GM19023 (cell line): ENCODE results near the gene TOLLIP.
"Not testable (repeated sequence)": the region's sequence is repeated elsewhere in the genome, so short reads cannot be mapped to it uniquely, and the experiment has no call there.

ENCODE experiments used
- ATAC-seq: cut with Tn5 transposase; IDR thresholded peaks from one replicate; pipeline ENCODE4 v1.9.1; 2021; ENCODE audit warnings: mild to moderate bottlenecking, moderate library complexity; ENCODE audit not compliant: unreplicated experiment

Gene TOLLIP

DNA sequence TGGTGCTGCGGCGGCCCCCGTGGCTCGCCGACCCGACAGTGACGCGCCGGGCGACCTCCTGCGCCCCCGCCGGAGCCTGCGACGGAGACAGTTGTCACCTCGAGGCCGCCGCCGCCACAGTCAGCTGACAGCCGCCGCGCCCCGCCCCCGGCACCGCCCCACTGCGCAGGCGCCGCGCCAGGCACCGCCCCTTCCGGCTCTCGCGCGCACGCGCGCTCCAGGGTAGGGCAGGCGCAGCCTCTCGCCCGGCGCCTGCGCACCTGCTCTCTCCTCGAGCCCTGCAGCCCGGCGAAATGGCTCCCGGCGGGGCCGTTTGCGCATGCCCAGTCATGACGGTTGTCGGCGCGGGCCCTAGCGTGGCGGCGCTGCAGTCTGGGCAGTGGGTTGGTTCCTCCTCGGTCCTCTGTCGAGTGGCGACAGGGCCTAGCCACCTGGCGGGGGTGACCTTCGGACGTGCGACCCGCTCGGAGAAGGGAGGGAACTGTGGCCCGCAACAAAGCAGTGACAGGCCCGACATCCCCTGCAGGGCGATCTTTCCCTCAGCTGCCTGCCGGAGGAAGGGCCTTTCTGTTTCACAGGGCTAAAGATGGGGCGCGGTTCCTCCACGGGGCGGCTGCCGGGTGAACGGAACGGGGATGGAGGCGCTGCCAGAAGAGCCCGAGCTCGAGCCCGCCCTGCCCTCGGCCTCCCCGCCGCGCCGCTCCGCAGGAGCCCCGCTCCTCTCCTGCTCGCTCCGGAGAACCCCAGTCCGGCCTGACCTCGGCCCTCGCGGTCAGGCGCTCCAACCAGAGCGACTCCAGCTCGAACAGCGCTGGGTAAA is at the start of gene TOLLIP:
TOLLIP (minus strand) TSS at position 135 of the 820 bp plus-strand sequence; CDS start at position 1, 134 bp downstream.
- peak; percentile 77 for ATAC-seq

GRCh38 chr11:1358931-1359330 is 49.5 kb upstream of the TOLLIP start:
- ATAC-seq: not testable (repeated sequence)

DNA sequence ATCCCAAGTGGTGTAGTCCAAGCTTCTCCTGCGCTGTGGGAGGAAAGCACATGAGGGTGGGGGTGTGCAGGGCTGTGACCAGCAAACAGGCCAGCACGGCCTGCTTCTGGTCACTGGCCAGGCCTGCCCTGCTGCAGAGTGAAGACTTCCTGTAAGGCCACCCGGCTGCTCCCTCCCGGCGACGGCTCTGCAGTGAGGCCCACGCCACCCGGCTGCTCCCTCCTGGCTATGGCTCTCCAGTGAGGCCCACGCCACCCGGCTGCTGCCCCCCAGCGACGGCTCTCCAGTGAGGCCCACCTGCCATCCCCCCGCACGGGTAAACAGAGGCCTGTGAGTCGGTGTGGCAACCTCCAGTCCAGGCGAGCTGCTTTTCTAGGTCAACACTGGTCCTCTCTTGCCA is 48.9 kb upstream of the TOLLIP start:
- ATAC-seq: no peak

- no peak for ATAC-seq
Observed at GRCh38 chr11:1356478-1356960, 47.1 kb upstream of the TOLLIP start.

- ATAC-seq: no peak
Observed at GRCh38 chr11:1356007-1356435, 46.6 kb upstream of the TOLLIP start.

DNA sequence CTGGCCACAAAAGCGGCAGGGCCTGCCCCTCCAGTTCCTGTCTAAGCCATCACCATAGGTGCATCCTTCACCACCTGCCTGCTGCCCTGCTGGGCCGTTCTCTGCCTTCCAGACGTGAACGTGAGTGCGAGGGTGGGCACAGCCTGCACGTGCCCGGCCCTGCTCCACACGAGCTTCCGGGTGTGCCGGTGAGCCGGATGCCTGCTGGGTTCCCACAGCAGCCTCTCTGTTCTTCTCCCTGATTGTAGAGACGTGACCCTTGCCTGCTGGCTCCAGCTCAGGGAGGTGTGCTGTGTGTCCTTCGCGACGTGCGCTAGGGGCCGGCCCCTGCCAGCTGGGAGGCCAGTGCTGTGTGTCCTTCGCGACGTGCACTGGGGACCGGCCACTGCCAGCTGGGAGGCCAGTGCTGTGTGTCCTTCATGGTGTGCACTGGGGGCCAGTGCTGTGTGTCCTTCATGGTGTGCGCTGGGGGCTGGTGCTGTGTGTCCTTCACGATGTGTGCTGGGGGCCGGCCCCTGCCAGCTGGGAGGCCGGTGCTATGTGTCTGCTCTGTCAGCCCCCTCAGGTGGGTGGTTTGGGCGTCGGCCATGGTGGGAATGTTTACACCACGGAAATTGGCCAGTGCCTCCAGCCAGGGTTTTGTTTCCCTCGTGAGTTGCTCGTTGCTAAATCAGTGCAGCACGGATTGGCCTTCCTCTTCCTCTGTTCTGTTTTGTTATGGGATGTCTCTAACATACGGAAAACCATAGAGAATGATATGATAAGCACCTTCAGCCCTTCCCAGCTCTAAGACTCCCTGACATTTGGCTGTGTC is 44.9 kb upstream of the TOLLIP start:
- ATAC-seq: no peak

DNA sequence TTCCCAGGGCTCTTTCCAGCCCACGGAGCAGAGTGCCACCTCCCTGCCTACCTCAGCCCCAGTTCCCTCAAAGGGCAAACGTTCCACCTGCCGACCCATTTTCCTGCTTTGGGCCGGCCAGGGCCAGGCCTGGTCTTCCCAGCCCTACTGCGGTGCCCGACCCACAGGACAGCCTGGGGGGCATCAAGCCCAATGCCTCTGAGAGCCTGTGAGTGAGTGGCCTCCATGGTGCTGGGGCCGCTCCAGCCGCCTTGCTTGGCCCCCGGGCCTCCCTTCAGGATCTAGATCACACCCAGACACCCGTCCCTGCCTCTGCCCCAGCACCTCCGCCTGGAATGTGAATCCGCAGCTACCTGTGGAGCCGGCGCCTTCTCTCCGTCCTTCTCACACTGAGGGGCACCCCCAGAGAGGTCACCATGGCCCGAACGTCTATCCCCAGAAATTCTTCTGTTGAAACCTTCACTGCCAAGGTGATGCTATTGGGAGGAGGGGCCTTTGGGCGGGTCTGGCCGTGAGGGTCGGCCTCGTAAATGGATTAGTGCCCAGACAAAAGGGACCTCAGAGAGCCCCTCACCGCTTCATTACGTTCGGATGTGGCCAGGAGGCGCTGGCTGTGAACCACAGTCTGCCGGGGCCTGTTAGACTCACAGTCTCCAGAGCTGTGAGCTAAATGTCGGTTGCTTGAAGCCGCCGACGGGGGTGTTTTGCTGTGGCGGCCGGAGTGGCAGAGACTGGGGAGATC is 44.1 kb upstream of the TOLLIP start:
- no peak for ATAC-seq

DNA sequence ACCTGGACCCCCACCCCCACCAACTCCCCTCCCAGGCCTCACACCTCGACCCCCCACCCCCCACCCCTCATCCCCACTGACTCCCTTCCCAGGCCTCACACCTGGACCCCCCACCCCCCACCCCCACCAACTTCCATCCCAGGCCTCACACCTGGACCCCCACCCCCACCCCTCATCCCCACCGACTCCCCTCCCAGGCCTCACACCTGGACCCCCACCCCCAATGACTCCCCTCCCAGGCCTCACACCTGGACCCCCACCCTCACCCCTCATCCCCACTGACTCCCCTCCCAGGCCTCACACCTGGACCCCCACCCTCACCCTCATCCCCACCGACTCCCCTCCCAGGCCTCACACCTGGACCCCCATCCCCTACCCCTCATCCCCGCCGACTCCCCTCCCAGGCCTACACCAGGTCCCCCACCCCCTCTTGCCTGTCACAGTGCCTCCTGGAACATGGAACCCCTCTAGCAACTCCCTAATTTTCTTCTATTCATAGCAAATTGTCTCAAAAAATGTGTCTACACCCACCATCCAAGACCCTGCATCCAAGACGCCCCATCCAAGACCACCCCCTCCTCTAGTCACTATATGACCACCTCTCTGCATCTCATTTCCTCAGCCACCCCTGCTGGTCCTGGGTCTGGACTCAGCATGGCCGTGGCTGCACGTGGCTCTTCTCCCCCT is 43.4 kb upstream of the TOLLIP start:
- no peak for ATAC-seq

GRCh38 chr11:1351278-1351937 is 42.0 kb upstream of the TOLLIP start:
- no peak for ATAC-seq

DNA sequence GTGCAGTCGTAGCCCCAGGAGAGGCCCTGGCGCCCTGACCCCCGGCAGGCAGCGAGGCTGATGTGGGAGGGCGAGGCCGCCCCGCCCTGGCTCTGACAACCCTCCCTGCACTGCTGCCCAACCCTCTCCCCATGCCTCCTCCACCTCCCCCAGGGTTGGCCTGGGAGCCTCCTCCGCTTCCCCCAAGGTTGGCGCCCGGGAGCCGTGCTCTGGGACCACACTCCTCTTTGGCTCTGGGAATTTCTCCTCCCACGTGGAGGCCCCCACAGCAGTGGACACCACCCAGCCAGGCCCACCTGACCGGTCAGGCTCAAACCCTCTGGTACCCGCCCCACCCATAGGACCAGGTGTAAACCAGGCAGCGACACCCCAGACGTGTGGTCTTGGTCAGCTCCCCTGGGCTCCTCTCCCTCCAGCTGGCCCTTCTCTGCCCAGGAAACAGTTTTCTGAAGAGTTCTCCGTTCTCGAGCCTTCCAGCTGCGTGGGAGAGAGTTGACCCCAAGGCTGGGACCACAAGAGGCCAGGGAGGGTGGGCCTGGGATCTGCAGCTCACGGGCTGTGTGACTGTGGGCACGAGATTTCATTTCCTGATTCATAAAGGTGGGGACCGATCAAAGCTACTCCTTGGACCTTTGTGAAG is 40.8 kb upstream of the TOLLIP start:
- no peak for ATAC-seq

- no peak for ATAC-seq
Observed at GRCh38 chr11:1349327-1350041, 40.1 kb upstream of the TOLLIP start.

DNA sequence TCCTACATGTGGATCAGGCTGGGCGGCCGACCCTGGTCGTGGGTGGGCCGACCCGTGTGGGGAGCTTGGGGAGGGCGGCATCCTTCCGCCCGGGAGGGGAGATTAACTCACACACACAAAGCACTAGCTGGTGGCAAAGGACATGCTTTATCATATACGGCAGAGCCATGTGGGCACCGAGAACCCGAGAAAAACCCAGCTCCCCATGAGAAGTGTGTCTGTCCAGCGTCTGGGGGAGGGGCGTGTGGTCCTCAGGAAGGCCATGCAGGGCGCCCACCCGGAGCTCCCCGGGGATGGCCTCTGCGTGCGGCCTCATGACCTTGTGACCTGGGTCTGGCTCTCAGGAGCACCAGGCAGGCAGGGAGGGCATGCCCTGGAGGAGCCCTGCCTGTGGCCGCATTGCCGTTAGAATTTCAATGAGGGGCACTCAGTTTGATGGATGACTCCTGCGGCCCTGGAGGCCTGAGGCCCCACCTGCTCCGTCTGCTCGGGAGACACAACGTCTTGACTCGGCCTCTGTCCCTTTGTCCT is 39.4 kb upstream of the TOLLIP start:
- no peak for ATAC-seq

DNA sequence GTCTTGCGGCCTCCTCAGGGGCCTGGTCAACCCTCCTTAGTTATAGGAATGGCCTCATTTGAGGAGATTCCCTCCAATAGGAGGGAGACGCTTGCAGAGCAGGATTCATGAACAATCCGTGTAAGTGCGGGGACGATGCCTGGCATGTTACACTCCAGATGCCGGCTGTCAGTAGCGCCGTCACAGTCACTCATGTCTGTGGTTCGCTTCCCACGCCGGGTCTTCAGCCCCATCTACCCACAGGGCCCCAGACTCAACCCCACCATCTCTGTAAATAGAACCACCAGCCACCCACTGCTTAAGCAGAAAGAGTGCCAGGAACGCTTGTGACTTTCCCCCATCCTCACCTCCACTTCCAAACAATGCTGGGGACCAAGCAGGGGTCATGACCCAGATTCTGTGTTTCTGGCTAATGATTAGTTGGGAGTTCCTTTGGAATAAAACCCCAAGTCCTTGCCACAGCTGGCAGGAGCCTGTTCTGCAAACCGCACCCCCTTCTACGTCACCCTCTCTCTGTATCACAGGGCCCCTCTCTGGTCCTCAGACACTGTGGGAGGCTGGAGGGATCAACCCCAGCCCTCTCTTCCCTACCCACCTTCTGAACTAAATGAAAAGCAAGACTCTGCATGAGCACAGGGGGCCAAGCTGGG is 38.8 kb upstream of the TOLLIP start:
- no peak for ATAC-seq

DNA sequence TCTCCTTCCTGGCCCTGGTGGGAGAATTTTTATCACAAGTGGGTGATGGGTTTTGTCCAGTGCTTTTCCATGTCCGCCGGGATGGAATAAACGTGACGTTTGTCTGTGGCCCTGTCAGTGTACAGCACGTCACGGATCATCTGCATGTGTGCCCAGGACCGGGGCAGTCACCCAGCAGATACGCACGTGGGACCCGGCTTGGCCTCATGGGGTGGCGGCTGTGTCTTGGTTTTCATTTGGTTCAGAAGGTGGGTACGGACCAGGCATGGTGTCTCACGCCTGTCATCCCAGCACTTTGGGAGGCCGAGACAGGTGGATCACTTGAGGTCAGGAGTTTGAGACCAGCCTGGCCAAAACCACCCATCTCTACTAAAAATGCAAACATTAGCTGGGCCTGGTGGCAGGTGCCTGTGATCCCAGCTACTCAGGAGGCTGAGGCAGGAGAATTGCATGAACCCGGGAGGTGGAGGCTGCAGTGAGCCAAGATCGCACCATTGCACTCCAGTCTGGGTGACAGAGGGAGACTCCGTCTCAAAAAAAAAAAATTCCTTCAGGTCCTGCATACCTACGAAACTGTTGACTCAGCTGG is 38.1 kb upstream of the TOLLIP start:
- ATAC-seq: not testable (repeated sequence)

DNA sequence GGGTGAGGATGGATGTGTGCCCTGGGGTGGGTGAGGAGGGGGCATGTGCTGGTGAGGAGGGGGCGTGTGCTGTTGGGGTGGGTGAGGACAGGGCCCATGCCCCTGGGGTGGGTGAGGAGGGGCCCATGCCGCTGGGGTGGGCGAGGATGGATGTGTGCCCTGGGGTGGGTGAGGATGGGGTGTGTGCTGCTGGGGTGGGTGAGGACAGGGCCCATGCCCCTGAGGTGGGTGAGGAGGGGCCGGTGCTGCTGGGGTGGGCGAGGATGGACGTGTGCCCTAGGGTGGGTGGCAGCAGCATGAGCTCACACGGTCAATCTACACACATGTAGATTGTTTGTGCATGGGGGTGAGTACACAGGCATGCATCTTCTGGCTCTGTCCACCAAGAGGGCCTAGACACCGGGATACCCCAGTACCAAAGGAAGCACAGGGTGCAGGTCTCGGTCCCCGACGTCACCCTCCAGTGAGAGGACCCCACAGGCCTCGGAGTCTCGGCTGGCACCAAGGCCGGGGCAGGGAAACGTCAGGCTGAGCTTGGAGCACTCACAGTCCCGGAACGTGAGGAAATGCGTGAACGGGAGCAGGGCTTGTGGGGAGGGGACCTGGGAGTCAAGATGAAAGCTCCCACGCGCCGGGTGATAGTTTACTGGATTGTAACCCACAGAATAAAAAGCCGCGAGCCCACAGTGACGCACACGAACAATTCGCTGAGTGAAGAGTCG is 37.4 kb upstream of the TOLLIP start:
- ATAC-seq: no peak

DNA sequence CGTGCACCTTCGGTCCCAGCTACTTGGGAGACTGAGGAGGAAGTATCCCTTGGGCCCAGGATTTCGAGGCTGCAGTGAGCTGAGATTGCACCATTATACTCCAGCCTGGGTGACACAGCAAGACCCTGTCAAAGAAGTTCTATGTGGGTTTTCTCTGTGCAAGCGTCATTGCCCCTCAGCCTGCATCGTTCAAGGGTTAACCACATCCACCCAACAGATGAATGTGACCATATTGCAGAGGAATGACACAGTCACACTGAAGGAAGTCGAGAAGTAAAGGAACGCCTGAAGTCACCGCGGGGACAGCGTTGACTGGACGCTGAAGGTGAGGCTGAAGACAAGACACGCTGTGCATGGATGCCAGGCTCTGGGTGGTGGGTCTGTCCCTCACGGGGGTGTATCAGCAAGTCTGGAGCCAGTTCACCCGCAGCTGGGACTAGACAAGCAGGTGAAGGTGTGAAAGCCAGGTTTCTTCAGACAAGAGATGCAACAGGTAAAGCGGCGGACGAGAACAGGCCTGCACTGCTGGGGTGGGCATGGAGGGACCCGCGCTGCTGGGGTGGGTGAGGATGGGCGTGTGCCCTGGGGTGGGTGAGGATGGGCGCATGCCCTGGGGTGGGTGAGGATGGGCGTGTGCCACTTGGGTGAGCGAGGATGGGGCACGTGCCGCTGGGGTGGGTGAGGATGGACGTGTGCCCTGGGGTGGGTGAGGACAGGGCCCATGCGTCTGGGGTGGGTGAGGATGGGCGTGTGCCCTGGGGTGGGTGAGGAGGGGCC is 36.5 kb upstream of the TOLLIP start:
- no peak for ATAC-seq
